Upper lobe of left lung (tissue), 6 donors: ENCODE results near the gene ZNF625. TPM values are rescaled to one million over a fixed set of nuclear protein-coding genes. Genes with fewer than 3 reads are reported as not detected.

Source experiments
- ATAC-seq, 2 donors: fragments of 200-7000 bp; cut with Tn5 transposase; one replicate each; pipeline ENCODE4 v1.9.1; 2022; ENCODE audit warnings: mild to moderate bottlenecking in 2 of 2, moderate library complexity in 2 of 2; ENCODE audit not compliant: low FRiP score in 2 of 2
- DNase-seq, 2 donors: peaks; one replicate each; pipeline ENCODE4 v3.0.0-alpha.2; 2019 to 2020
- H3K27ac ChIP-seq, 4 donors: fragments of 200-600 bp; sonication (generic); one replicate each; pipeline ENCODE4 v1.5.1; 2016 to 2019
- H3K27me3 ChIP-seq, 4 donors: fragments of 200-600 bp; sonication (generic); one replicate each; pipeline ENCODE4 v1.5.1; 2017 to 2019
- H3K36me3 ChIP-seq, 4 donors: fragments of 200-600 bp; sonication (generic); one replicate each; pipeline ENCODE4 v1.5.1; 2016 to 2019
- H3K4me1 ChIP-seq, 4 donors: fragments of 200-600 bp; sonication (generic); one replicate each; pipeline ENCODE4 v1.5.1; 2018 to 2019
- H3K4me3 ChIP-seq, 4 donors: fragments of 200-600 bp; sonication (generic); one replicate each; pipeline ENCODE4 v1.5.1; 2017 to 2019; ENCODE audit warnings: mild to moderate bottlenecking in 2 of 4, moderate library complexity in 1 of 4
- H3K9me3 ChIP-seq, 4 donors: fragments of 200-600 bp; sonication (generic); one replicate each; pipeline ENCODE4 v1.5.1; 2018 to 2019
- CTCF ChIP-seq, 6 experiments: fragments of 450-650 bp in 4 of 6; fragments of 200-600 bp in 2 of 6; sonication (generic) in 2 of 6; IDR thresholded peaks; one replicate each; pipeline ENCODE4 v1.5.1; 2016 to 2019; ENCODE audit warnings: antibody characterized with exemption in 6 of 6
- EP300 ChIP-seq, 4 donors: sonication (generic); formaldehyde crosslinking; IDR thresholded peaks; one replicate each; pipeline ENCODE4 v1.5.1; 2017; ENCODE audit warnings: antibody characterized with exemption in 4 of 4, control low read depth in 2 of 4
- POLR2A ChIP-seq, 4 donors: fragments of 450-650 bp; IDR thresholded peaks; one replicate each; pipeline ENCODE4 v1.5.1; 2016 to 2017; ENCODE audit warnings: antibody characterized with exemption in 4 of 4, mild to moderate bottlenecking in 2 of 4
- POLR2AphosphoS5 ChIP-seq, 2 donors: sonication (generic); formaldehyde crosslinking; IDR thresholded peaks; one replicate each; pipeline ENCODE4 v1.5.1; 2017; ENCODE audit warnings: antibody characterized with exemption in 2 of 2
- WGBS, 2 donors: methylation state at CpG; one replicate each; pipeline ENCODE4 v1.1.5; 2017 to 2018; 5-methylcytosine and 5-hydroxymethylcytosine counted together
- total RNA-seq, 6 donors: library from RNA; depleted of rRNA in 4 of 6; stranded (reverse); fragments of >200 nt in 4 of 6; gene quantifications; one replicate each; pipeline versions ENCODE4 v1.1.0 to v1.2.1, GENCODE V29; 2016 to 2021
- donor health status: DM: no; HTN: no; CAD: no; lungs with moderate emphysema.
- donor health status: DM: no; HTN: yes; CAD: no; lungs with severe emphysema.

ZNF625 gene
- total RNA-seq, 6 donors from 2014 or later: 3.0 to 9.8 (median 5.0) TPM

- DNase-seq: no peak
- Histone ChIP-seq H3K9me3 (peaks cover 0 to 47% (median 23%) of the 10 kb centered on the region in 4 donors), H3K27ac (no peak overlapping the region), H3K36me3 (no peaks in the 10 kb centered on the region), H3K27me3 (no peaks in the 10 kb centered on the region), H3K4me1 (peaks cover 0 to 10% (median 3%) of the 10 kb centered on the region in 4 donors), H3K4me3 (no peak overlapping the region)
- ATAC-seq: no peak
- no peak for TF ChIP-seq POLR2AphosphoS5 (IDR thresholded peaks at IDR 0.05)
- no peak for TF ChIP-seq POLR2A (IDR thresholded peaks at IDR 0.05)
- no peak for TF ChIP-seq EP300 (IDR thresholded peaks at IDR 0.05)
- no peak for TF ChIP-seq CTCF (IDR thresholded peaks at IDR 0.05)
Observed at GRCh38 chr19:12198136-12198535, 41.6 kb upstream of the ZNF625 start.

- peak overlapping the region; percentile 64 to 87 (median 70) for H3K27ac ChIP-seq
- peaks cover 0 to 12% (median 3%) of the 10 kb centered on the region in 4 donors for H3K36me3 ChIP-seq
- TF ChIP-seq POLR2A (IDR thresholded peaks at IDR 0.05) (peak in 3 of 4 donors; percentile 43 to 73 (median 53)), CTCF (IDR thresholded peaks at IDR 0.05) (peak in 1 of 6 experiments; percentile 15), EP300 (IDR thresholded peaks at IDR 0.05) (no peak), POLR2AphosphoS5 (IDR thresholded peaks at IDR 0.05) (peak in 1 of 2 donors; percentile 90)
- peak overlapping the region; percentile 60 to 73 (median 71) for H3K4me3 ChIP-seq
- peaks cover 4 to 70% (median 39%) of the 10 kb centered on the region in 4 donors for H3K9me3 ChIP-seq
- peak; percentile 83 to 91 for DNase-seq
- peak; percentile 92 to 96 for ATAC-seq
- WGBS, 2 donors: 1 to 2% methylated on average over 26 to 57 of the region's 62 CpGs
- peaks cover 0 to 7% (median 3%) of the 10 kb centered on the region in 4 donors for H3K4me1 ChIP-seq
- no peaks in the 10 kb centered on the region for H3K27me3 ChIP-seq
Observed at GRCh38 chr19:12194827-12195731, 38.5 kb upstream of the ZNF625 start.

DNA sequence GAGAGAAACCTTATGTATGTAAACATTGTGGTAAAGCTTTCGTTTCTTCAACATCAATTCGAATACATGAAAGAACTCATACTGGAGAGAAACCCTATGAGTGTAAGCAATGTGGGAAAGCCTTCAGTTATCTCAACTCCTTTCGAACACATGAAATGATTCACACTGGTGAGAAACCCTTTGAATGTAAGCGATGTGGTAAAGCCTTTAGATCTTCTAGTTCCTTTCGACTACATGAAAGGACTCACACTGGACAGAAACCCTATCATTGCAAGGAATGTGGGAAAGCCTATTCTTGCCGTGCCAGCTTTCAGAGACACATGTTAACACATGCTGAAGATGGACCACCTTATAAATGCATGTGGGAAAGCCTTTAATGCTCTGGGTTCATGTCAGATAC lies 31.1 kb upstream of the ZNF625 start:
- Histone ChIP-seq H3K4me1 (no peaks in the 10 kb centered on the region), H3K27ac (no peak overlapping the region), H3K27me3 (no peaks in the 10 kb centered on the region), H3K36me3 (peaks cover 20 to 66% (median 44%) of the 10 kb centered on the region in 4 donors), H3K4me3 (no peak overlapping the region), H3K9me3 (peaks cover 40 to 94% (median 83%) of the 10 kb centered on the region in 4 donors)
- ATAC-seq (no peak), DNase-seq (no peak)
- WGBS, 2 donors: 92 to 96% methylated on average over 6 of the region's 6 CpGs
- TF ChIP-seq POLR2A (IDR thresholded peaks at IDR 0.05): no peak
- TF ChIP-seq EP300 (IDR thresholded peaks at IDR 0.05): no peak
- no peak for TF ChIP-seq CTCF (IDR thresholded peaks at IDR 0.05)
- no peak for TF ChIP-seq POLR2AphosphoS5 (IDR thresholded peaks at IDR 0.05)

DNA sequence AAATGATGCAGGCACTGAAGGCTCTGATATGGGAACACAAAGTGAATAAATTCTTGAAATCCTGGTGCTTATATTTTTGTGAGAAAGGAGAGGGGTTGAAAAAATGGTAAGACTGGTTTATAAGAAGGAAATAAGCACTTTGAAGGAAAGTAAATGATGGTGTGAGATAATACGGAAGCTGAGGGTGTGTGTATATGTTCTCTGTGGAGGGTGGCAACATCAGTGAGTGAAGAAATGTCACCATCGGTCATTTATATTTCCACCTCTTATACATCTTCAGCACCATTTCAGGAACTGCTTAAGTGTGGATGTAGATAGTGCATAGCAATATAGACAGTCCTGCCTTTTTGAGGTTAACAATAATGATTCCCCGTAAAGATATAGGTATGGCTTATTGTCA lies 23.8 kb upstream of the ZNF625 start:
- no peaks in the 10 kb centered on the region for H3K4me1 ChIP-seq
- H3K9me3 ChIP-seq: peaks cover 1 to 55% (median 45%) of the 10 kb centered on the region in 4 donors
- 90 to 93% methylated on average over 3 of the region's 3 CpGs for WGBS, 2 donors
- H3K4me3 ChIP-seq: no peak overlapping the region
- no peak for DNase-seq
- no peak for ATAC-seq
- peaks cover 2 to 20% (median 7%) of the 10 kb centered on the region in 4 donors for H3K36me3 ChIP-seq
- H3K27me3 ChIP-seq: no peaks in the 10 kb centered on the region
- H3K27ac ChIP-seq: no peak overlapping the region
- TF ChIP-seq CTCF (IDR thresholded peaks at IDR 0.05) (no peak), POLR2AphosphoS5 (IDR thresholded peaks at IDR 0.05) (no peak), EP300 (IDR thresholded peaks at IDR 0.05) (no peak), POLR2A (IDR thresholded peaks at IDR 0.05) (no peak)
